ENCODE results near the gene CAV3.
"Not testable (repeated sequence)": the region's sequence is repeated elsewhere in the genome, so short reads cannot be mapped to it uniquely, and the experiment has no call there.

Gene CAV3

DNA sequence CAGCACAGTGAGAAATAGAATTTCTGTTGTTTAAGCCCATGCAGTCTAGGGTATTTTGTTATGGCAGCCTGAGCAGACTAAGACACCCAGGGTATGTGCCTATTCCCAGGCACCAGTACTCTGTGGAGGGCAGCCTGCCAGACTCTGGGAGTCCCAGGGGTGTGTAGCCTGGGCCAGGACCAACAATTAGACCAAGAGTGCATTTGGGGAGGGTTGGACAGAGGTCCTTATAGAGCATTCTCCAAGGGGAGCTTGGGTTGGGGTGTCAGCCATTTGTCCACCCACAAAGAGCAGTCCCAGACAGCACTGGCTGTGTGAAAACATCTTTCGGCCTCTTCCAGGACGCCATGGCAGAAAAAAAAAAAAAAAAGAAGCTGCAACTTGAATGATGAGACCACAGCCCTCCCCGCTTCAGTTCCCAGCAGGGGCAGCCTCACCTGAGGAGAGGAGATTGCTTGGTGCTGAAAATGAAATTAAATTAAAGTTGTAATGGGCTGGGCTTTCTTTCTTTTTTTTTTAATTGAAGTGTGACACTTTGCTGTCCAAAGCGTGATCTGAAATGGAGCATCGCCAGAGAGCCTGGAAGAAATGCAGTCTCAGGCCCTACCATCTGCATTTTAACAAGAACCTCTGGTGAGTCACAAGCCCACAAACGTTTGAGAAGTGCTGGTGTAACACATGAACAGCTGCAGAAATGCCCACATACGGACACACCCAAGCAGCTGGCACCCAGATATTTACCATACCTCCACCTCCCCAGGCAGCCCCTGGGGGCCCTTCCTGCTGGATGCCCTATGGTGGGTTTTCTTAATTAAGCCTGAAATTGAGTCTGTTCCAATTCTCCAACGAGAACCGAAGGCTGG lies 21.3 kb upstream of the CAV3 start:
- no peak for TF ChIP-seq CTCF (IDR thresholded peaks at IDR 0.05; ENCODE audit: insufficient read depth, missing control alignments)
- no peak for DNase-seq (ENCODE audit: insufficient read length, low spot score)
- FAIRE-seq, result no peak

DNA sequence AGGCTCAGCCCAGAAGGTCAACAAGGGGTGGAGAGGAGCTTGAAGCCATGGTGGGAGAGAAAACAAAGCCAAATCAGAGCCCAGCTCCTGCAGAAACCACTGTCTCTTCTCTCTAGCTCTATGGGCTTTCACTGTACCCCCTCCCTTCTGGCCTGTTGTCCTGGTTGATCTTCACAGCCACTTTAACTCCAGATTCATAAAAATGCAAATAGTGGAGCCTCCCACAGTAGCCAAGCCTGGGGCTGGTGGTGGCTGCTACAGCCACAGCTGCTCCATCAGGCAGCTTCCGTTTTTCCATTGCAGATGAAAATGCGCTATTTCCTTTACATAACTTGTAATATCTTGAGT lies 20.7 kb upstream of the CAV3 start:
- DNase-seq (ENCODE audit: insufficient read length, low spot score) (no peak), FAIRE-seq (no peak)
- no peak for TF ChIP-seq CTCF (IDR thresholded peaks at IDR 0.05; ENCODE audit: insufficient read depth, missing control alignments)

DNA sequence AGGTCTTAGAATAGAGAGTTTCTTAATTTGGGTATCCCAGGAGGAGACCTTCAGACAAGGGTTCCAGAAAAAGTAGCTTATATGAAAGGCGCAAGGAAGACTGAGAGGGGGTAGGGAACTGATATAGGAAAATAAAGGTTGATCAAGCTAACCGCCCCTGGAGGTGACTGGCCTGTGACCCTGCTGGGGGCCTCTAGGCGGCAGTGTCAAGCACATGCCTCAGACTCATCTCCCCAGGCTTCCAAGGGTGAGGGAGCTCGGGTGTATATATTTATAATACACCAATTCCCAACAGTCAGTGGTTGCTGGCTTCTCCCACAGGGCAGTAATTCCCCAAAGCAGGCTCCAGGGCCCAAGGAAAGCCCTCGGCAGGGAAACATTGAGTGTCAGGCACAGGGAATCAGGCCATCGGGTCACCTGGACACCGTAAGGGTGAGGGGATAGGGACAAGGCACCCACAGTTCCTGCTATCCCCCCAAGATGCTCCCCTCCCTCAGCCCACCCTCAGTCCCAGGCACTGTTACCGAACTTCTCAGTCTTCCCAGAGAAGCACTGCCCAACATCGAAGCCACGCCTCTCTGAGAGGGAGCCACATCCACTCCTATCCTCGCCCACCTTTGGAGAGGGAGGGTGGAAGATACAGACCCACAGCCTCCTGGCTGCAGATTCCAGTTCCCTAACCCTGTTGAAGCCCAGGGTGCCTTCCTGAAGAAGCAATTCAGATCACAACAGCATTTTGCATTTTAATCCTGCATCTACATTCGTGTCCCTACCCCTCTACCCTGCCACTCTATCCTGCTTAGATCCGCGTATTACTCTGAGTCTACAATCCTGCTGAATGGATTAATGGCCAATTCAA lies 19.5 kb upstream of the CAV3 start:
- peak; percentile 19 for TF ChIP-seq CTCF (IDR thresholded peaks at IDR 0.05; ENCODE audit: insufficient read depth, missing control alignments)
- DNase-seq (ENCODE audit: insufficient read length, low spot score), result no peak
- no peak for FAIRE-seq

DNA sequence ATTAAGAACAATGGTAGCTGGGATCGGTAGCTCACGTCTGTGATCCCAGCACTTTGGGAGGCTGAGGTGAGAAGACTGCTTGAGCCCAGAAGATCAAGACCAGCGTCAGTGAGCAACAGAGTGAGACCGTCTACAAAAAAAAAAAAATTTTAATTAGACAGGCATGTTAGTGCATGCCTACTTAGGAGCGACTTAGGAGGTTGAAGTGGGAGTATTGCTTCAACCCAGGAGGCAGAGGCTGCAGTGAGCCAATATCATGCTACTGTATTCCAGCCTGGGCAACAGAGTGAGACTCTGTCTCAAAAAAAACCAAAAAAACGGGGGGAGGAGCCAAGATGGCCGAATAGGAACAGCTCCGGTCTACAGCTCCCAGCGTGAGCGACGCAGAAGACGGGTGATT lies 17.8 kb upstream of the CAV3 start:
- DNase-seq (ENCODE audit: insufficient read length, low spot score); FAIRE-seq: not testable (repeated sequence)

GRCh38 chr3:8722808-8723207 lies 10.8 kb upstream of the CAV3 start:
- DNase-seq (ENCODE audit: insufficient read length, low spot score), result no peak
- no peak for FAIRE-seq
- TF ChIP-seq CTCF (IDR thresholded peaks at IDR 0.05; ENCODE audit: insufficient read depth, missing control alignments), result no peak

- FAIRE-seq (no peak), DNase-seq (ENCODE audit: insufficient read length, low spot score) (no peak)
- no peak for TF ChIP-seq CTCF (IDR thresholded peaks at IDR 0.05; ENCODE audit: insufficient read depth, missing control alignments)
These were observed 10.0 kb upstream of the CAV3 start for GRCh38 chr3:8723612-8724011.

DNA sequence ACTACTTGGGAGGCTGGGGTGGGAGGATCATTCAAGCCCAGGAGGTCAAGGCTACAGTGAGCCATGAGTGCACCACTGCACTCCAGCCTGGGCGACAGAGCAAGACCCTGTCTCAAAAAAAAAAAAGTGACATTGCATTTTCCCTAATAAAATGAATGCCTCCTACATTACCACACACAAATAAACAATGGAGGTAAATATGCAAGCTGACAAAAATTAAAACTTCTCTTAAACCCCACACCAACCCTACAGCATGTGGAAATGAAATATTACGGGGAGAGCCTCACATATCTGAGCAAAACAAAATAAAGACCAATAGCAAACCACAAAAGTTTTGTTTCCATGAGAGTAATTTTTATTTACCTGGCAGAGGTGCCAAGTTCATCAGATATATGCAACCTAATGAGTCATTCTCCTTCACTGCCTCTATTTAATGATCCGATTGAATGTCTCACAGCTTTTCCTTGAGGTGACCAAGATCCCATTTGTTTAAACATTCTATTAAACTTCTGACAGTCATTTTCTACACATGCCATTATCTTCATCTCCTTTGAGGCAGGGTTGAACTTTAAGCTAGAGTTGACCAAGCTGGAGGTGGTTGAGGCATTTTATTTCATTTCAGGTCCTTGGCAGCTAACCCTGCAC lies 9.4 kb upstream of the CAV3 start:
- DNase-seq (ENCODE audit: insufficient read length, low spot score), result no peak
- no peak for FAIRE-seq
- no peak for TF ChIP-seq CTCF (IDR thresholded peaks at IDR 0.05; ENCODE audit: insufficient read depth, missing control alignments)

All from D721Med (cell line).